Brain microvascular endothelial cell (primary cell): ENCODE results near the gene PLCB3.
"Not testable (repeated sequence)": the region's sequence is repeated elsewhere in the genome, so short reads cannot be mapped to it uniquely, and the experiment has no call there.

Experiments
- DNase-seq: peaks from one replicate; pipeline ENCODE4 v3.0.0-alpha.2; 2020
- H3K27ac ChIP-seq: fragments of 250-450 bp; sonication (Bioruptor Pico); 2 replicates; pipeline ENCODE4 v1.5.1; 2020; ENCODE audit warnings: mild to moderate bottlenecking, moderate library complexity
- H3K27me3 ChIP-seq: fragments of 250-450 bp; sonication (Bioruptor Pico); replicated peaks from 2 replicates; pipeline ENCODE4 v1.5.1; 2020; ENCODE audit warnings: mild to moderate bottlenecking
- H3K36me3 ChIP-seq: fragments of 250-450 bp; sonication (Bioruptor Pico); replicated peaks from 2 replicates; pipeline ENCODE4 v1.5.1; 2020; ENCODE audit warnings: mild to moderate bottlenecking
- H3K4me3 ChIP-seq: 2 replicates; pipeline ENCODE4 v1.5.1; 2011; ENCODE audit warnings: low read depth, mild to moderate bottlenecking, control low read depth, low read length, moderate library complexity
- CTCF ChIP-seq: IDR thresholded peaks from 2 replicates; pipeline ENCODE4 v1.5.1; 2011; ENCODE audit warnings: low read depth, mild to moderate bottlenecking, moderate library complexity, low read length, control low read depth, inconsistent platforms; ENCODE audit errors: missing control alignments
- in situ Hi-C: cut with HindIII; loops from 2 replicates; pipeline ENCODE4 v1.10.0; 2017; ENCODE audit warnings: low sequenced_read_pairs, low pct_ligation_motif_present

The PLCB3 gene

GRCh38 chr11:64314805-64315561 is 63.7 kb downstream of the PLCB3 start:
- Histone ChIP-seq H3K27me3 (no peaks in the 10 kb centered on the region), H3K4me3 (no peak overlapping the region), H3K27ac (no peak overlapping the region), H3K36me3 (peaks cover 14% of the 10 kb centered on the region)
- no peak for DNase-seq
- in situ Hi-C loops, result no loop called here
- TF ChIP-seq CTCF, result no peak

- in situ Hi-C loops, result not testable (repeated sequence)
- Histone ChIP-seq H3K4me3 (peak overlapping the region; percentile 3), H3K36me3 (peaks cover 20% of the 10 kb centered on the region)
Measured at GRCh38 chr11:64315667-64316526, 64.6 kb downstream of the PLCB3 start.

GRCh38 chr11:64316672-64317324 is 65.5 kb downstream of the PLCB3 start:
- DNase-seq, result no peak
- H3K36me3 ChIP-seq, result peaks cover 25% of the 10 kb centered on the region

More at GRCh38 chr11:64315667-64316526, 64.6 kb downstream of the PLCB3 start:
- DNase-seq, H3K27ac ChIP-seq, H3K27me3 ChIP-seq: not testable (repeated sequence)

GRCh38 chr11:64317325-64317960 is 66.1 kb downstream of the PLCB3 start, which contains the start of gene TRMT112:
Gene TRMT112 (minus strand): TSS chr11:64317559. CDS start chr11:64317526, 33 bp downstream.
- H3K27ac ChIP-seq, result peak within 1 kb of the TSS; percentile 94
- H3K27me3 ChIP-seq, result no peaks in the 10 kb centered on the region
- TF ChIP-seq CTCF, result no peak
- in situ Hi-C loops, result no loop called here
- DNase-seq, result peak; percentile 95
- peak within 1 kb of the TSS; percentile 94 for H3K4me3 ChIP-seq
- peaks cover 30% of the 10 kb centered on the region for H3K36me3 ChIP-seq

More at GRCh38 chr11:64316672-64317324, 65.5 kb downstream of the PLCB3 start:
- Histone ChIP-seq H3K27me3 (no peaks in the 10 kb centered on the region), H3K27ac (peak overlapping the region; percentile 94), H3K4me3 (peak overlapping the region; percentile 94)
- in situ Hi-C loops, result no loop called here
- TF ChIP-seq CTCF, result peak; percentile 20

- H3K27me3 ChIP-seq, result no peaks in the 10 kb centered on the region
- TF ChIP-seq CTCF, result peak; percentile 32
- H3K27ac ChIP-seq, result peak within 1 kb of the TSS; percentile 94
- in situ Hi-C loops, result no loop called here
- DNase-seq, result peak; percentile 94
- peak within 1 kb of the TSS; percentile 94 for H3K4me3 ChIP-seq
- H3K36me3 ChIP-seq, result peaks cover 34% of the 10 kb centered on the region
Measured at GRCh38 chr11:64317961-64318765, 66.8 kb downstream of the PLCB3 start, which contains the start of gene PRDX5. Gene PRDX5 (plus strand): TSS chr11:64318121. CDS start chr11:64318216, 95 bp downstream.
